Measurements from ENCODE around the gene LIFR.

LIFR gene

GRCh38 chr5:38494175-38494574 is 62.3 kb downstream of the LIFR start:
- no peak for TF ChIP-seq CTCF (conservative IDR thresholded peaks at IDR 0.05)

GRCh38 chr5:38483805-38484398 is 72.5 kb downstream of the LIFR start:
- 0 out of 2 replicates have a peak, but pooled peaks have one; percentile 9 for TF ChIP-seq CTCF (conservative IDR thresholded peaks at IDR 0.05)
- no peak overlapping the region for H3K27ac ChIP-seq

More at GRCh38 chr5:38494175-38494574, 62.3 kb downstream of the LIFR start:
- H3K27ac ChIP-seq: no peak overlapping the region

GRCh38 chr5:38479315-38479904 is 77.0 kb downstream of the LIFR start:
- no peak for TF ChIP-seq CTCF (conservative IDR thresholded peaks at IDR 0.05)
- H3K27ac ChIP-seq: no peak overlapping the region

- H3K27ac ChIP-seq: no peak overlapping the region
- TF ChIP-seq CTCF (conservative IDR thresholded peaks at IDR 0.05): no peak
Measured at GRCh38 chr5:38478878-38479277, 77.6 kb downstream of the LIFR start.

- TF ChIP-seq CTCF (conservative IDR thresholded peaks at IDR 0.05): no peak
- H3K27ac ChIP-seq: no peak overlapping the region
Measured at GRCh38 chr5:38478166-38478565, 78.3 kb downstream of the LIFR start.

GRCh38 chr5:38473008-38473407 is 83.4 kb downstream of the LIFR start:
- TF ChIP-seq CTCF (conservative IDR thresholded peaks at IDR 0.05): no peak
- no peak overlapping the region for H3K27ac ChIP-seq

- TF ChIP-seq CTCF (conservative IDR thresholded peaks at IDR 0.05): no peak
- H3K27ac ChIP-seq: no peak overlapping the region
Measured at GRCh38 chr5:38472541-38472940, 83.9 kb downstream of the LIFR start.
